RKO (cell line): ENCODE results near the gene ASCL4.
"Not testable (repeated sequence)": the region's sequence is repeated elsewhere in the genome, so short reads cannot be mapped to it uniquely, and the experiment has no call there.

Experiments
- DNase-seq: peaks from one replicate; pipeline ENCODE4 v3.0.0-alpha.2; 2016; ENCODE audit warnings: low spot score

ASCL4 gene

GRCh38 chr12:107774349-107775029, at the start of gene ASCL4:
ASCL4 (plus strand) TSS chr12:107774704; CDS start chr12:107775219, 515 bp downstream.
- no peak for DNase-seq

- DNase-seq = not testable (repeated sequence)
Measured at GRCh38 chr12:107727327-107727726, 47.2 kb upstream of the ASCL4 start.

- DNase-seq = not testable (repeated sequence)
Measured at GRCh38 chr12:107727742-107728141, 46.8 kb upstream of the ASCL4 start.

GRCh38 chr12:107730618-107731341, 43.7 kb upstream of the ASCL4 start:
- DNase-seq = no peak

- no peak for DNase-seq
Measured at GRCh38 chr12:107731366-107731765, 43.1 kb upstream of the ASCL4 start.

GRCh38 chr12:107732365-107732764, 42.1 kb upstream of the ASCL4 start:
- no peak for DNase-seq

- DNase-seq = no peak
Measured at GRCh38 chr12:107734139-107734538, 40.4 kb upstream of the ASCL4 start.

GRCh38 chr12:107735763-107736162, 38.7 kb upstream of the ASCL4 start:
- DNase-seq = no peak

- DNase-seq = no peak
Measured at GRCh38 chr12:107736914-107737313, 37.6 kb upstream of the ASCL4 start.

GRCh38 chr12:107748472-107748871, 26.0 kb upstream of the ASCL4 start:
- DNase-seq = peak; percentile 82

GRCh38 chr12:107749083-107749482, 25.4 kb upstream of the ASCL4 start:
- DNase-seq = peak; percentile 43

- peak; percentile 97 for DNase-seq
Measured at GRCh38 chr12:107759410-107759809, 15.1 kb upstream of the ASCL4 start.

GRCh38 chr12:107760207-107760808, 14.2 kb upstream of the ASCL4 start:
- peak; percentile 52 for DNase-seq

GRCh38 chr12:107760809-107761501, 13.5 kb upstream of the ASCL4 start, which contains the start of gene PRDM4:
PRDM4 (minus strand) TSS chr12:107761137; CDS start chr12:107760515, 622 bp downstream.
- DNase-seq = peak; percentile 94

- DNase-seq = no peak
Measured at GRCh38 chr12:107761502-107761904, 13.0 kb upstream of the ASCL4 start.

- no peak for DNase-seq
Measured at GRCh38 chr12:107762874-107763273, 11.6 kb upstream of the ASCL4 start.

GRCh38 chr12:107764626-107765025, 9.9 kb upstream of the ASCL4 start:
- DNase-seq = no peak

- DNase-seq = no peak
Measured at GRCh38 chr12:107765316-107765715, 9.2 kb upstream of the ASCL4 start.

- DNase-seq = no peak
Measured at GRCh38 chr12:107767466-107767865, 7.0 kb upstream of the ASCL4 start.

- no peak for DNase-seq
Measured at GRCh38 chr12:107775093-107775721, 703 bp downstream of the ASCL4 start.

- no peak for DNase-seq
Measured at GRCh38 chr12:107776171-107776570, 1.7 kb downstream of the ASCL4 start.
